ENCODE data around the gene MXI1. TPM values are rescaled to one million over a fixed set of nuclear protein-coding genes. Genes with fewer than 3 reads are reported as not detected.
"Not testable (repeated sequence)": the region's sequence is repeated elsewhere in the genome, so short reads cannot be mapped to it uniquely, and the experiment has no call there.

MXI1 gene
- total RNA-seq, 1 experiment from 2014 or later: 25.8 TPM

GRCh38 chr10:110241407-110241806, 34.0 kb downstream of the MXI1 start:
- Histone ChIP-seq H3K36me3 (ENCODE audit: low read depth) (no peaks in the 10 kb centered on the region), H3K4me2 (no peak overlapping the region), H3K27ac (no peak overlapping the region), H3K4me1 (replicated peaks; ENCODE audit: insufficient read depth) (no peaks in the 10 kb centered on the region), H3K4me3 (no peak overlapping the region), H2AFZ (no peak overlapping the region), H3K79me2 (ENCODE audit: low read depth) (no peaks in the 10 kb centered on the region), H3F3A (ENCODE audit: insufficient read depth, low read depth) (no peaks in the 10 kb centered on the region), H3K9me2 (ENCODE audit: insufficient read depth) (no peaks in the 10 kb centered on the region), H3K9me3 (ENCODE audit: insufficient read depth, low read depth) (no peaks in the 10 kb centered on the region), H3K27me3 (ENCODE audit: insufficient read depth, low read depth) (no peaks in the 10 kb centered on the region), H4K20me1 (ENCODE audit: insufficient read depth) (0 out of 2 replicates have a peak, but pooled peaks cover 2% of the 10 kb centered on the region)
- intact Hi-C loops (cut with micrococcal nuclease; ENCODE audit: unreplicated experiment): no loop called here
- POLR2A ChIA-PET (ENCODE audit: unreplicated experiment): no interaction called here
- no TSS peak for BruUV-seq (replicated peaks)
- no peak for DNase-seq
- CTCF ChIA-PET: no interaction called here
- TF ChIP-seq, protein P1, sequence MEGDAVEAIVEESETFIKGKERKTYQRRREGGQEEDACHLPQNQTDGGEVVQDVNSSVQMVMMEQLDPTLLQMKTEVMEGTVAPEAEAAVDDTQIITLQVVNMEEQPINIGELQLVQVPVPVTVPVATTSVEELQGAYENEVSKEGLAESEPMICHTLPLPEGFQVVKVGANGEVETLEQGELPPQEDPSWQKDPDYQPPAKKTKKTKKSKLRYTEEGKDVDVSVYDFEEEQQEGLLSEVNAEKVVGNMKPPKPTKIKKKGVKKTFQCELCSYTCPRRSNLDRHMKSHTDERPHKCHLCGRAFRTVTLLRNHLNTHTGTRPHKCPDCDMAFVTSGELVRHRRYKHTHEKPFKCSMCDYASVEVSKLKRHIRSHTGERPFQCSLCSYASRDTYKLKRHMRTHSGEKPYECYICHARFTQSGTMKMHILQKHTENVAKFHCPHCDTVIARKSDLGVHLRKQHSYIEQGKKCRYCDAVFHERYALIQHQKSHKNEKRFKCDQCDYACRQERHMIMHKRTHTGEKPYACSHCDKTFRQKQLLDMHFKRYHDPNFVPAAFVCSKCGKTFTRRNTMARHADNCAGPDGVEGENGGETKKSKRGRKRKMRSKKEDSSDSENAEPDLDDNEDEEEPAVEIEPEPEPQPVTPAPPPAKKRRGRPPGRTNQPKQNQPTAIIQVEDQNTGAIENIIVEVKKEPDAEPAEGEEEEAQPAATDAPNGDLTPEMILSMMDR (conservative IDR thresholded peaks at IDR 0.05): no peak
- TF ChIP-seq EZH2 (IDR thresholded peaks at IDR 0.05; ENCODE audit: low read depth): no peak

GRCh38 chr10:110241841-110242240, 34.4 kb downstream of the MXI1 start:
- Histone ChIP-seq H2AFZ (no peak overlapping the region), H3K79me2 (ENCODE audit: low read depth) (no peaks in the 10 kb centered on the region), H4K20me1 (ENCODE audit: insufficient read depth) (0 out of 2 replicates have a peak, but pooled peaks cover 2% of the 10 kb centered on the region), H3K27me3 (ENCODE audit: insufficient read depth, low read depth) (no peaks in the 10 kb centered on the region), H3K9me3 (ENCODE audit: insufficient read depth, low read depth) (no peaks in the 10 kb centered on the region), H3K36me3 (ENCODE audit: low read depth) (no peaks in the 10 kb centered on the region), H3K4me3 (no peak overlapping the region), H3K9me2 (ENCODE audit: insufficient read depth) (no peaks in the 10 kb centered on the region), H3K4me1 (replicated peaks; ENCODE audit: insufficient read depth) (no peaks in the 10 kb centered on the region), H3F3A (ENCODE audit: insufficient read depth, low read depth) (no peaks in the 10 kb centered on the region), H3K27ac (no peak overlapping the region), H3K4me2 (no peak overlapping the region)
- CTCF ChIA-PET: no interaction called here
- TF ChIP-seq EZH2 (IDR thresholded peaks at IDR 0.05; ENCODE audit: low read depth): no peak
- no peak for DNase-seq
- BruUV-seq (replicated peaks): no TSS peak
- intact Hi-C loops (cut with micrococcal nuclease; ENCODE audit: unreplicated experiment): no loop called here
- POLR2A ChIA-PET (ENCODE audit: unreplicated experiment): no interaction called here

DNA sequence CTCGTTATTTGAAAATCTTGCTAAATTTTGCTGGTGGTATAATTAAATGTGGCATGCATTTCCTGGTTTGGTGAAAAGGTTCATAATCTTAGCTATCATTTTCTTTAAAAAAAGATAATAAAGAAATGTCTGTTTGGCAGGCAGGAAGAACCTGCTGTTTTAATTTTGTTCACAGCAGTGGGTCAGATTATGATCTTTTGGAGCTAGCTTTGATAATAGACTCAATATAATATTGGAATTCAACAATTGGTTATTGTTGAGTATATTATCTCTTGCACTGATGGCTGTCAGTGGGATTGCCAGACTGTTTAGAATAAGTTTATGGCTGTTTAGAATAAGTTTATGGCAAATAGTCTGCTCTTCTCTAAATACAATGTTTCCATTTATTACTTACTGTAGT, 35.1 kb downstream of the MXI1 start:
- intact Hi-C loops (cut with micrococcal nuclease; ENCODE audit: unreplicated experiment): no loop called here
- no peaks in the 10 kb centered on the region for H3K27me3 ChIP-seq (ENCODE audit: insufficient read depth, low read depth)
- ChIA-PET CTCF (no interaction called here), POLR2A (ENCODE audit: unreplicated experiment) (no interaction called here)
- BruUV-seq (replicated peaks): no TSS peak
- H3F3A ChIP-seq (ENCODE audit: insufficient read depth, low read depth): no peaks in the 10 kb centered on the region
- no peak overlapping the region for H3K27ac ChIP-seq
- H3K9me3 ChIP-seq (ENCODE audit: insufficient read depth, low read depth): no peaks in the 10 kb centered on the region
- H3K4me3 ChIP-seq: no peak overlapping the region
- no peak overlapping the region for H2AFZ ChIP-seq
- H3K9me2 ChIP-seq (ENCODE audit: insufficient read depth): no peaks in the 10 kb centered on the region
- 0 out of 2 replicates have a peak, but pooled peaks cover 2% of the 10 kb centered on the region for H4K20me1 ChIP-seq (ENCODE audit: insufficient read depth)
- no peak for DNase-seq
- H3K4me1 ChIP-seq (replicated peaks; ENCODE audit: insufficient read depth): no peaks in the 10 kb centered on the region
- H3K4me2 ChIP-seq: no peak overlapping the region
- no peaks in the 10 kb centered on the region for H3K36me3 ChIP-seq (ENCODE audit: low read depth)
- TF ChIP-seq, protein P1 (conservative IDR thresholded peaks at IDR 0.05): no peak
- TF ChIP-seq EZH2 (IDR thresholded peaks at IDR 0.05; ENCODE audit: low read depth): no peak
- no peaks in the 10 kb centered on the region for H3K79me2 ChIP-seq (ENCODE audit: low read depth)

GRCh38 chr10:110244550-110244949, 37.1 kb downstream of the MXI1 start:
- H3F3A ChIP-seq (ENCODE audit: insufficient read depth, low read depth): no peaks in the 10 kb centered on the region
- H3K4me2 ChIP-seq: no peak overlapping the region
- no peaks in the 10 kb centered on the region for H3K9me3 ChIP-seq (ENCODE audit: insufficient read depth, low read depth)
- CTCF ChIA-PET: interaction anchor here (0.7 kb wide), 1 partner anchor 236 kb away, joined by 6 read pairs; no protein-coding TSS in a partner anchor
- H3K27me3 ChIP-seq (ENCODE audit: insufficient read depth, low read depth): no peaks in the 10 kb centered on the region
- no peak overlapping the region for H3K4me3 ChIP-seq
- no peak for DNase-seq
- no peak overlapping the region for H3K27ac ChIP-seq
- intact Hi-C loops (cut with micrococcal nuclease; ENCODE audit: unreplicated experiment): no loop called here
- no TSS peak for BruUV-seq (replicated peaks)
- no peaks in the 10 kb centered on the region for H3K9me2 ChIP-seq (ENCODE audit: insufficient read depth)
- H3K4me1 ChIP-seq (replicated peaks; ENCODE audit: insufficient read depth): no peaks in the 10 kb centered on the region
- no peak overlapping the region for H2AFZ ChIP-seq
- no peak for TF ChIP-seq EZH2 (IDR thresholded peaks at IDR 0.05; ENCODE audit: low read depth)
- TF ChIP-seq, protein P1 (conservative IDR thresholded peaks at IDR 0.05): no peak
- H3K36me3 ChIP-seq (ENCODE audit: low read depth): no peaks in the 10 kb centered on the region
- H3K79me2 ChIP-seq (ENCODE audit: low read depth): no peaks in the 10 kb centered on the region
- 0 out of 2 replicates have a peak, but pooled peaks cover 2% of the 10 kb centered on the region for H4K20me1 ChIP-seq (ENCODE audit: insufficient read depth)
- POLR2A ChIA-PET (ENCODE audit: unreplicated experiment): no interaction called here

DNA sequence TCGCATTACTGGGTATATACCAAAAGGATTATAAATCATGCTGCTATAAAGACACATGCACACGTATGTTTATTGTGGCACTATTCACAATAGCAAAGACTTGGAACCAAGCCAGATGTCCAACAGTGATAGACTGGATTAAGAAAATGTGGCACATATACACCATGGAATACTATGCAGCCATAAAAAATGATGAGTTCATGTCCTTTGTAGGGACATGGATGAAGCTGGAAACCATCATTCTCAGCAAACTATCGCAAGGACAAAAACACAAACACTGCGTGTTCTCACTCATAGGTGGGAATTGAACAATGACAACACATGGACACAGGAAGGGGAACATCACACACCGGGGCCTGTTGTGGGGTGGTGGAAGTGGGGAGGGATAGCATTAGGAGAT, 40.4 kb downstream of the MXI1 start:
- DNase-seq; POLR2A ChIA-PET (ENCODE audit: unreplicated experiment); H3K9me3 ChIP-seq (ENCODE audit: insufficient read depth, low read depth): not testable (repeated sequence)

More for the DNA sequence above, 40.4 kb downstream of the MXI1 start:
- H3F3A ChIP-seq (ENCODE audit: insufficient read depth, low read depth); H3K9me2 ChIP-seq (ENCODE audit: insufficient read depth); H4K20me1 ChIP-seq (ENCODE audit: insufficient read depth); H3K4me1 ChIP-seq (replicated peaks; ENCODE audit: insufficient read depth); H3K36me3 ChIP-seq (ENCODE audit: low read depth); H3K4me3 ChIP-seq; BruUV-seq (replicated peaks); CTCF ChIA-PET; H3K27me3 ChIP-seq (ENCODE audit: insufficient read depth, low read depth); H3K79me2 ChIP-seq (ENCODE audit: low read depth); H2AFZ ChIP-seq; H3K27ac ChIP-seq; intact Hi-C loops (cut with micrococcal nuclease; ENCODE audit: unreplicated experiment); H3K4me2 ChIP-seq: not testable (repeated sequence)

All from PC-9 (cell line).